Measurements from ENCODE around the gene MAP3K9.

MAP3K9 gene

GRCh38 chr14:70816525-70816924 is 7.2 kb upstream of the MAP3K9 start:
- DNase-seq, result no peak

GRCh38 chr14:70814466-70814865 is 5.2 kb upstream of the MAP3K9 start:
- no peak for DNase-seq

- no peak for DNase-seq
These were observed 3.0 kb upstream of the MAP3K9 start for GRCh38 chr14:70812124-70812818.

DNA sequence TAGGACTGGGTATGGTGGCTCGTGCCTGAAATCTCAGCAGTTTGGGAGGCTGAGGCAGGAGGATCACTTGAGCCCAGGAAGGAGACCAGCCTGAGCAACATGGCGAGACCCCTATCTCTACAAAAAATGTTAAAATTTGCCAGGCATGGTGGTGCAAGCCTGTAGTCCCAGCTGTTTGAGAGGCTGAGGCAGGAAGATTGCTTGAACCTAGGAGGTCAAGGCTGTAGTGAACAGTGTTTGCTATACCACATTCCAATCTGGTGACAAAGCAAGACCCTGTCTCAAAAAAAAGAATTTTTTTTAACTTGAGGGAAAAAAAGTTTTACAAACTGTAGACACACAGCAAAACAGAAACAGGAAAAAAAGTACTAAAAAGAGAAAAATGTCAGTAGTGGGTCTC is 2.3 kb upstream of the MAP3K9 start:
- peak; percentile 18 for DNase-seq

DNA sequence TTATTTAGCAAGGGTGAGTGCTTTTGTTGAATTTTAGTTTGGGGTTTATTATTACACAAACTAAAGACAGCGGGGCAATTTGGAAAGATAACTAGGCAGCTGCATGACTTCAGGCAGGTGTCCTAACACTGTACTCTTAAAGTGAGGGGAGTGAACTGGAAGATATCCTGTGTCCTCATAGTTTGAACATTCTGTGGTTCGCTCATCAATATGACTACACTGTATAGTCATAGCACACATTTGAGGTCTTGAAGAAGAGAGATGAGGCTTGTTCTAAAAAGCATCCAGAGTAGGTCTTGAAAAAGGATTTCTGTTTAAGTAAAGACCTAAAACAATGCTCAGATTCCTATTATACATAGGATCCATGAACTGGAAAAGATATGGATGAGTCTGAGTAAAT is 1.7 kb upstream of the MAP3K9 start:
- peak; percentile 72 for DNase-seq

DNA sequence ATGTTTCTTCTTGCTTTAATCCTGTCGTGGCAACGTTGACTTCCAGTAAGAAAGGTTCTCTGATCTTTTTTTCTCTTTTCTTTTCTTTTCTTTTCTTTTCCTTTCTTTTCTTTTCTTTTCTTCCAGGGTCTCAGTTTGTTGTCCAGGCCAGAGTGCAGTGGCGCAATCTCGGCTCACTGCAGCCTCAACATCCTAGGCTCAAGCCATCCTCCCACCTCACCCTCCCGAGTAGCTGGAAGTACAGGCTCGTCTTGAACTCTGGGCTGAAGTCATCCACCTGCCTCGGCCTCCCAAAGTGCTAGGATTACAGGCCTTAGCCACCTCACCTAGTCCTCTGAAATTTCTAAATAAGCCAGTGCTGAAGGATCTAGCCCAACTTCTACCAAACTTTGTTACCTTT is 1.3 kb upstream of the MAP3K9 start:
- no peak for DNase-seq

GRCh38 chr14:70808416-70809224 is 693 bp downstream of the MAP3K9 start:
- DNase-seq, result peak; percentile 39

GRCh38 chr14:70807898-70808415 is 1.4 kb downstream of the MAP3K9 start:
- DNase-seq, result peak; percentile 71

- DNase-seq, result no peak
These were observed 4.7 kb downstream of the MAP3K9 start for GRCh38 chr14:70804556-70805162.

DNA sequence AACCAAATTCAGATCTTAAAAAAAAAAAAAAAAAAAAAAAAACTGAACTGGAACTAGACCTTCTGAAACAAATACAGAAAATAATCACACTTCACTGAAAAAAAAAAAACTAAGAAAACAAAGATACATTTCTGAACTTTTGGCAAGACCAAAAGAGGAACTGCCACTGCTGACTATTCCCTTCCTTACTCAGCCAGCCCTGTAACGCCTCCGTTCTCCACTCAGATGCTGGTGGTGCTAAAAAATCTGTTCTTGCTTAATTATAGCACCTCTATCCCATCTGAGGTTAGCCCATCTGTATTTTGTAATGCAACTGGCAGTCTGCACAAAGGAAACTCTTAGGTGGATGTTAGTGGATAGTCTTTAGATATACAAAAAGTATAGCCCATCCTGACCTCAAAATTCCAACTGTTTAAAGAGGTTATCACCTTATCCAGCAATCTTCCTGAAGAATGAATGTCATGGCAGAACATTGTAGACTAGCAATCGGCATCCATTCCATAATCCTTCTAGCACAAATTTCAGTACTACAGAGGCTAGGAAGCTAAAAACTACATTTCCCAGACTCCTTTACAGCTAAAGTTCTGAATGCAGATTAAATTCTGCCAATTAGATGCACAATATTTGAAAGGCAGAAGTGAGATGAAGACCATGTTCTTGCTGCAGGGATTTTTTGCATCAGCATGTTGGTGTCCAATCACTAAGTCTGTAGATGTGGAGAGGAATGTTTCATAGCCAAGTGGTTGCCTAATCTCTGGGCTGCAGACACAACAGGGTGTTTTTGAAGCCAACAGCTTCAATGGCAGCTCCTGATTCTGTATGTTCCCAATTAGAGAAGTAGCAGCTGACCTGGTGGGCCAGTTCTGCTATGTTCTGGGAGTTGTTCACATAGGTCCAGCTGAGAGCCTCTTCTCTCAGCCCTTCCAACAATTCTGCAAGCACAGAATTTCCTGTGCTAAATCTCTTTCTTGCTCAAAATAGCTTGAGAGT is 5.7 kb downstream of the MAP3K9 start:
- DNase-seq, result no peak

- DNase-seq, result no peak
These were observed 6.9 kb downstream of the MAP3K9 start for GRCh38 chr14:70802379-70802778.

DNA sequence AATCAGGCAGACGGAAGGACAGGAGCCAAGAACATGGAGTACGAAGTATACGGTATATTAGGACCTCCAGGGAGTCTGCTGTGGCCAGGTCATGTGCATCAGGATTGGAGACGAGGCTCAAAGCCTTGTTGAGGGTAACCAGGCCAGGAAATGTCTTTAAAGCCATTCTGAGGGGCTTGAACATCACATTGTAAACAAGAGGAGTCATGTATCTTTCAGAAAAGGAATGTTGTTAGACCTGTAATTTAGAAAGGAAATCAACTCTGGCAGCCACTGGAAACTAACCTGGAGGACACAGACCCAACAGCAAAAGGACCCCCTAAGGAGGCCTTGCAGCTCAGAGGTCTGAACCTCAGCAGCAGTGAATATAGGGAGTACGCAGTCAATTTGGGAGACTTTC is 7.5 kb downstream of the MAP3K9 start:
- DNase-seq, result no peak

GRCh38 chr14:70796551-70796950 is 12.8 kb downstream of the MAP3K9 start:
- DNase-seq, result no peak

DNA sequence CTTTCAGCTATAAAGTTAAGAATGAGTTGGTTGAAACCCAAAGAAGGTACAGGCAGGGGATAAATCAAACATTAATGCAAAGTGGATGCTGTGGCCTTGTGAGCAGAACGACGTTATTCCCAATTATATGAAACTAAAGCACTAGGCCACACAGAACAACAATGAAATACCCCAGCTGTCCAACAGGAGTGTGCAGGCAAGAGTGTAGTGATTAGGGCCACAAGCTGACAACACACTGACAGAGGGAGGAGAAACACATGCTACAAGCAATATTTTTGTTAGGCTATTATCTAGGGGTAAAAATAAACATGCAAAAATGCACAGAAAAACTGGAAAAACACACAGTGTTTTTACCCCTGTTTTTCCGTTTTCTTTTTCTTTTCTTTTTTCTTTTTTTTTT is 15.0 kb downstream of the MAP3K9 start:
- DNase-seq, result no peak

- DNase-seq, result no peak
These were observed 15.7 kb downstream of the MAP3K9 start for GRCh38 chr14:70793637-70794036.

DNA sequence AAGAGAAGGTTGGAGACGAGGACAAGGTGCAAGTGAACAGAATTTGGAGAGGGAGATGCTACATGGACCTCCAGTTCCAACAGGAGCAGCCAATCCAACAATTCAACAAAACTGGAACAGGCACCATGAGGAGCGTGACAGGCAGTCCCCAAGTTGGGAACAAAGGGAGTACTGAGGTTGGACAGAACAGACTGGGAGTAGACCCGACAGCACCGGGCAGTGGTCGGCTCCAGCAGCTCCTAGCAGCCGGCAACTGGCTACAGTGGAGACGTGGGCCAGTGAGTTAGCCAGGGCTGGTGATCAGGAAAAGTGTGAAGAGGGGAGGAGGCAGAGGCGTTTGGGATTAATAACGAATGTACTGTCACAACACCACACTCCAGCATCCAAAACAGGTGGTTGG is 16.4 kb downstream of the MAP3K9 start:
- DNase-seq, result no peak

GRCh38 chr14:70791971-70792370 is 17.3 kb downstream of the MAP3K9 start:
- DNase-seq, result no peak

DNA sequence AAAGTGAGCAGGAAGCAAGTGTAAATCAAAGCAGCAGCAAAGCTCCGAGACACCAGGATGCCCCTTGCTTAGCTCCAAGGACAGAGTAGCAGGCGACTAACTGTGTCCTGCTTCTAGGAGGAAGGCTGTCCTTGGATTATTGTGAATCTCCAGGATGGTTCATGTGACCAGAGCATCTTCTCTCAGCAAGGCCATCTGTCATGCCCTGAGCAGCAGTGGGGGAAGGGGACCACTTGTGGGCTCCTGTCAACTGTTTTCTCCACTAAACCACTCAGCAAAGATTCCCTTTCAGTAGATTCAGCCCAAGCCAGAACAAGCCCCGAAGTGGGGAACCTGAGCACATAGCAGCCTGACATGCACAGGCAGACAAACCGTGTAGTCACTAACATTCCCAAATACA is 19.4 kb downstream of the MAP3K9 start:
- no peak for DNase-seq

DNA sequence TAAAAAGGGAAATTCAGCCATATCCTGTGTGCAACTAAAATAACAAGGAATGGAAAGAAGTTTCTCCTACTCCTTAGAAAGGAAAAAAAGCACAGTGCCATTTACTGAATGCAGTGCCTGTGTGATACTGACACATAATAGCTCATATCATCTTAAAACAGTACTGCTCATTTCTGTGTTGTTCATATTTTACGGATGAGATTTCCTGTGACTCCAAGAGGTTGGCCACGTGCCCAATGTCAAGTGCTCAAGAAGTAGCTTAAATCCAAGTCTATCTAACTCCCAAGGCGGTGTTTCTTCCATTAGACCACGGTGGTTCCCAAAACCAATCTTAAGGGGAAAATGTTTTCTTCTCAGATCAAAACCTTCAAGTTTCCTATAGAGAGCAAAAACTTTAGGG is 20.0 kb downstream of the MAP3K9 start:
- DNase-seq, result no peak

DNA sequence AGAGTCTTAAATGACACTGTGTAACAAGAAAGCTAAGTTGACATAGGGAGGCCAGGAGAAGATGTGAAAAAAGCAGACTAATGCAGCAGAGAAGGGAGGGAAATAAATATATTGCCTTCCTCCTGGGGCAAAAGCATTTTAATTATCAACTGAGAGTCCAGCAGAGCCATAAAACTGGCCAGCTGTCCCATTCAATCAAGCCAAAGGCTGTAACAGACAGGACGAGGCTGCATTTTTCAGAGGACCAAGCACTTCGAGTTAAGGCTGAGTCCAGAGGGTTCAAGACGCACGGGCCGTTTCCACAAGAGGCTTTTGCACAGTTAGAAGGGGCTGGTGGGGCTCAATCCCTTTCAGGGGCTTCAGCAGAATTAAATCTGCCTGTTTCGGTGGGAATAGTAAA is 20.4 kb downstream of the MAP3K9 start:
- no peak for DNase-seq

GRCh38 chr14:70785556-70785955 is 23.8 kb downstream of the MAP3K9 start:
- DNase-seq, result no peak

DNA sequence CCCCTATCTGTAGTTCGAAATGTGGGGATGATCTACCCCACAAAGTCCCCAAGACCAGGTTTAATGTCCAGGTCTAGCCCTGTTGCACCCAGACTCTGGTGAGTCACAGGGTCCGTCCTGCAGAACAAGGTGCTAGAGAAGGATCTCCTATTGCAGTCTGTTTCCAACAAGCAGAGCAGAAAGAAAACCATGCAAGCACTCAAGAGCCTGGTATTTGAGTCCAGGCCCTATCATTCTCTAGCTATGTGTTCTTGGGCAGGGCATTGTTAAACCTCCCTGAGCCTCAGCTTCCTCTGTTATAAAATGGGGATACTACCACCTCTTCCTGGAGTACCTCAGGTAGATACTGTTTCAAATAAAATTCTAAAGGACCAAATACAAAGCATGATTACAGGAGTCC is 24.4 kb downstream of the MAP3K9 start:
- DNase-seq, result no peak

GRCh38 chr14:70782361-70782760 is 27.0 kb downstream of the MAP3K9 start:
- no peak for DNase-seq
